Measurements from ENCODE around the gene HOXA5.

DNA sequence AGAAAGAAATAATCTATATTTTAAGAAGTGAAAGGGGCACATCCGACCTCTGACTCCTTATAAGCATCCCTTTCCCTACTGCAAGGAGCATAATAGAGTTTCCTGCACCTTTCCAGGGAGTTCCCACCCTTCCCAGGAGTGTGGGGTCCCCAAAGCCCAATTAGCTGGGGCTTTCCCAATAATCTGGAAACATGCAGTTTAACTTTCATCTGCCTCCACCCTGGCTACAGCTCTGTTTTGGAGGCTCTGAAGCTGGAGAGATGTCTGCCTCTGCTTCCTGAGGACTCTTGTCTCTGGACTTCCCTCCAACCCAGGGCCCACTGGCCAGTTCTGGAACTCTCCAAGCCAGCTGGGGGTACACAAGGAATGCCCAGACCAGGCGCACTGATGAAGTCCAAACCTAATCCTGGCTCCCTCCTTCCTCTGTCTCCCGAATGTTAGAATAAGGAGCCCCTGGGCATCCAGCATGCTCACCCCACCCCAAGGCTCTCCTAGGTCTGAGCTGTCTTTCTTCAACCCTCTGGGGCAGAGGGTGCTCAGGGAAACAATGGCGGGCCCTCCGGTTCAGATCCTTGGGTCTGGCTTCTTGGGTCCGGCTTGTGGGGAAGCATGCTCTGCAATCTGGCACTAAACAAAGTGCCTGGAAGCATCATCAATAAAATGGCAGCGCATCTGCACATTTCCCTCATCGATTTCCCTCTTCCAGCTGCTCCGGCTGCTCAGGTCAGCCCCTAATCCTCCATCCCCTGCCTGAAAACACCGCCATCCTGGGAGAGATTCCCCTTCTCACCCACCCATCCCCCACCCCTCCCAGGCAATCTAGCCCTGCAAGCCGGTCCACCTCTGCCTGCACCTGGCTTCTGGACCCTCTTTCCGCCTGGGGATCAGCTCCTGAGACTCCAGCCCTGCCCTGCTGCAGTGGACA, 26.3 kb downstream of the HOXA5 start:
- TF ChIP-seq, protein P1, sequence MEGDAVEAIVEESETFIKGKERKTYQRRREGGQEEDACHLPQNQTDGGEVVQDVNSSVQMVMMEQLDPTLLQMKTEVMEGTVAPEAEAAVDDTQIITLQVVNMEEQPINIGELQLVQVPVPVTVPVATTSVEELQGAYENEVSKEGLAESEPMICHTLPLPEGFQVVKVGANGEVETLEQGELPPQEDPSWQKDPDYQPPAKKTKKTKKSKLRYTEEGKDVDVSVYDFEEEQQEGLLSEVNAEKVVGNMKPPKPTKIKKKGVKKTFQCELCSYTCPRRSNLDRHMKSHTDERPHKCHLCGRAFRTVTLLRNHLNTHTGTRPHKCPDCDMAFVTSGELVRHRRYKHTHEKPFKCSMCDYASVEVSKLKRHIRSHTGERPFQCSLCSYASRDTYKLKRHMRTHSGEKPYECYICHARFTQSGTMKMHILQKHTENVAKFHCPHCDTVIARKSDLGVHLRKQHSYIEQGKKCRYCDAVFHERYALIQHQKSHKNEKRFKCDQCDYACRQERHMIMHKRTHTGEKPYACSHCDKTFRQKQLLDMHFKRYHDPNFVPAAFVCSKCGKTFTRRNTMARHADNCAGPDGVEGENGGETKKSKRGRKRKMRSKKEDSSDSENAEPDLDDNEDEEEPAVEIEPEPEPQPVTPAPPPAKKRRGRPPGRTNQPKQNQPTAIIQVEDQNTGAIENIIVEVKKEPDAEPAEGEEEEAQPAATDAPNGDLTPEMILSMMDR (IDR thresholded peaks at IDR 0.05): no peak
- TF ChIP-seq POLR2A (IDR thresholded peaks at IDR 0.05): no peak
